ENCODE results near the gene PTGER4.
"Not testable (repeated sequence)": the region's sequence is repeated elsewhere in the genome, so short reads cannot be mapped to it uniquely, and the experiment has no call there.

PTGER4 gene

GRCh38 chr5:40691894-40692293, 12.2 kb downstream of the PTGER4 start:
- DNase-seq = no peak

GRCh38 chr5:40694433-40694832, 14.7 kb downstream of the PTGER4 start:
- no peak for DNase-seq

- no peak for DNase-seq
Observed at GRCh38 chr5:40700116-40700782, 20.5 kb downstream of the PTGER4 start.

DNA sequence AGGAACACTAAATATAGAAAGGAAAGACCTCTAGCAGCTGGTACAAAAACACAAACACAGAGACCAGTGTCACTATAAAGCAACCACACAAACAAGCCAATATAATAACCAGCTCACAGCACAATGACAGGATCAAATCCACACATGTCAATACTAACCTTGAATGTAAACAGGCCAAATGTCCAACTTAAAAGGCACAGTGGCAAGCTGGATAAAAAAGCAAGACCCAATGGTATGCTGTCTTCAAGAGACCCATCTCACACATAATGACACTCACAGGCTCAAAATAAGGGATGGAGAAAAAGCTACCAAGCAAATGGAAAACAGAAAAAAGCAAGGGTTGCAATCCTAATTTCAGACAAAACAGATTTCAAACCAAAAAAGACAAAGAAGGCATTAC, 22.3 kb downstream of the PTGER4 start:
- DNase-seq = not testable (repeated sequence)

GRCh38 chr5:40705484-40705883, 25.8 kb downstream of the PTGER4 start:
- not testable (repeated sequence) for DNase-seq

DNA sequence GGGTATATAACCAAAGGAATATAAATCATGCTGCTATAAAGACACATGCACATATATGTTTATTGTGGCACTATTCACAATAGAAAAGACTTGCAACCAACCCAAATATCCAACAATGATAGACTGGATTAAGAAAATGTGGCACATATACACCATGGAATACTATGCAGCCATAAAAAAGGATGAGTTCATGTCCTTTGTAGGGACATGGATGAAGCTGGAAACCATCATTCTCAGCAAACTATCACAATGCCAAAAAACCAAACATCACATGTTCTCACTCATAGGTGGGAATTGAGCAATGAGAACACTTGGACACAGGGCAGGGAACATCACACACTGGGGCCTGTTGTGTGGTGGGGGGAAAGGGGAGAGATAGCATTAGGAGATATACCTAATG, 30.9 kb downstream of the PTGER4 start:
- not testable (repeated sequence) for DNase-seq

DNA sequence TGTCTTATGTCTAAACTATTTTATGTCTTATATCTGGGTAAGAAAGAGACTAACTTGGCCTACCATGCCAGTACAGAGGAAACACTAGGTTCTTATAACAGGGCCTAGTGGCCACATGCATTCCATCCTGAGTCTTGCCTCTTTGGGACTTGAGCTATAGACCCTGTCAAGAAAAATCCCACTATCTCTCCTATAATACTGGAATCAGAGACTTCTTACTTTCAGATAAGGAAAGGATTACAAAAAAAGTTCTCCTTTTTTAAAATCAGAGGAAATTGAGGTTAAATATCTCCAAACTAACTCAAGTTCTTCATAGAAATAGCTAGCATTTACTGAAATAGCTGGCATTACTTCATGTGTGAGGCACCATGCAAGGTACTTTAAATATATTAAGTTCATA, 34.3 kb downstream of the PTGER4 start:
- DNase-seq = no peak

DNA sequence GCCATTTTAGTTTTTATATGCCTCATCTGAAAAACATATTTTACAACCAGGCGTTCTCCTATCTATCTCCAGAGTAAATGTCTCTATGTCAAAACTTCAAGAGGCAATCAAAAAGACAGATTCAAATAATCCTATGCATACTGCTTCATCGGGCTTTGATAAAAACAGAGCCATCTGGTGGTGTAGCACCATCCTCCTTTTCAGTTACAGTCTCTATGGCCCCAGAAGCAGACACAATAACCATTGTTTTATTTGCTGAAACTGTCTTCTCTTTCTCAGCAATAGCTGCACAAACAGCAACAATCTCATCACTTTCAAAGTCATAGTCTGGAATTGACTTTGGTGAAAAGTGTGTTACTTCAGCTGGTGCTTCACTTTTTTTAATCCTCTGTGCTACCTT, 36.3 kb downstream of the PTGER4 start:
- peak in 2 of 14 donors; percentile 7 for DNase-seq

DNA sequence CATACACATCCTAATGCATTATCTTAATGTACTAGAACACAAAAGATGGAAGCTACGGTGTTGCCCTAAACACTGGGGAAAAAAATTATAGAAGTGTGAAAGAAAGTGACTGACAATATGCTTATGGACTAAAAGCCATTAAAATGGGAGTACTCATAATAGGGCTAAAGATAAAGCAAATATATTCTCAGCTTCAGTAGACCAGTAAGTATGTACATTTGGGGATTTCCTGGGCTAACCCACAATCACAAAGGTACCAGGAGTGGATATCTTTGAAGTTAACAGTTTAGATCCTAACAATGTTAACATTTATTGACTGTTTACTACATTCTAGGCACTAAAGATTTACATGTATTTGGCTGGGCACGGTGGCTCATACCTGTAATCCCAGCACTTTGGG, 36.9 kb downstream of the PTGER4 start:
- no peak for DNase-seq

DNA sequence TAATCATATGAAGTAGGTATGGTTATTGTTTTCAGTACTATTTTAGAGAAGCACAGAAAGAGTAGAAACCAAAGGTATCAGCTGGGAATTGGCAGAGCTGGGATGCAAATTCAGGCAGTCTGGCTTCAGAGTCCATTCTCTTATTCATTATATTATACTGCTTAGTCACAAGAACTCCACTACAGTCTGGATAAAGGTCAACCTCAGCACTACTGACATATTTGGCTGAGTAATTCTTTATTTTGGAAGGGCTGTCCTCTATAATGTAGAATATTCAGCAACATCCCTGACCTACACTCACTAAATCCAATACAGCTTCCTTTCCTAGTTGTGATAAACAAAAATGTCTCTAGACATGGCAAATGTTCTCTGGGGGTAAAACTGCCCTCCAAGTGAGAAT, 37.6 kb downstream of the PTGER4 start:
- no peak for DNase-seq

DNA sequence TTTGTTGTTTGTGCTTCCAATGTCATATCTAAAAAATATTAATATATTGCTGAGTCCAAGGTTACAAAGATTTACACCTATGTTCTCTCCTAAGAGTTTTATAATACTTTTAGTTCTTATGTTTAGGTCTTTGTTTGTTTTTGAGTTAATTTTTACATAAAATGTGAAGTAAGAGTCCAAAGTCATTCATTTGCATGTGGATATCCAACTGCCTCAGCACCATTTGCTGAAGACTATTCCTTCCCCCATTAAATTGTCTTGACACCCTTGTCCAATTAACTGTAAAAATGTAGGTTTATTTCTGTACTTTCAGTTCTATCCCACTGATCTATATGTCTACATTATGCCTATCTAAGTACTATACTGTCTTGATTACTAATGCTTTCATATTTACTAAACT, 40.4 kb downstream of the PTGER4 start:
- DNase-seq = no peak

GRCh38 chr5:40722497-40722911, 42.8 kb downstream of the PTGER4 start:
- not testable (repeated sequence) for DNase-seq

GRCh38 chr5:40733434-40733833, 53.7 kb downstream of the PTGER4 start:
- DNase-seq = no peak

GRCh38 chr5:40733879-40734563, 54.3 kb downstream of the PTGER4 start:
- DNase-seq = no peak

GRCh38 chr5:40734986-40735385, 55.3 kb downstream of the PTGER4 start:
- no peak for DNase-seq

- no peak for DNase-seq
Observed at GRCh38 chr5:40735609-40736008, 55.9 kb downstream of the PTGER4 start.

- peak in 1 of 14 donors; percentile 4 for DNase-seq
Observed at GRCh38 chr5:40736103-40736875, 56.6 kb downstream of the PTGER4 start.

DNA sequence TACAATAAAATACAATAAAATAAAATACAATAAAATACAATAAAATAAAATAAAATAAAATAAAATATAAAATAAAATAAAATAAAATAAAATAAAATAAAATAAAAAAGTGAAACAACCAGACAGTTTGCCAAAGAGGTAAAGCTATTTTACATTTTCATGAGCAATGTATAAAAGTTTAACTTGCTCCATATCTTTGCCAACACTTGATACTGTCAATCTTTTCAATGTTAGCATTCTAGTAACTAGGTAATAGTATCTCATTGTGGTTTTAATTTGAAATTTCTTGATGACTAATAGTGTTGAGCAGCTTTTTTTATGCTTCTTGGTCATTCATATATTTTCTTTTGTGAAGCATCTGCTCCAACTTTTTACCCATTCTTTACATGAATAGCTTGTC, 58.8 kb downstream of the PTGER4 start:
- no peak for DNase-seq
